K562 (cell line): Measurements from ENCODE around the gene ZFAND6. TPM values are rescaled to one million over a fixed set of nuclear protein-coding genes. Genes with fewer than 3 reads are reported as not detected.
A peak's percentile ranks its signal among the peaks of the same experiment; 100 is the strongest.

Experiments used
- ADNP ChIP-seq: fragments of 200-800 bp; sonication (Bioruptor generic); IDR thresholded peaks from 2 replicates; pipeline ENCODE4 v1.6.1; 2016; ENCODE audit warnings: missing genetic modification characterization, missing compliant biosample characterization
- ERF ChIP-seq: fragments of 450-650 bp; formaldehyde crosslinking; IDR thresholded peaks from 2 replicates; pipeline ENCODE4 v1.4.0; 2020; ENCODE audit warnings: mild to moderate bottlenecking, mixed read lengths
- HDAC8 ChIP-seq: fragments of 450-650 bp; IDR thresholded peaks from 2 replicates; pipeline ENCODE4 v1.6.1; 2016; ENCODE audit warnings: mild to moderate bottlenecking, missing genetic modification characterization, moderate library complexity, missing compliant biosample characterization
- MAZ ChIP-seq, 2 experiments: fragments of 450-650 bp in 1 of 2; sonication (generic) in 1 of 2; formaldehyde crosslinking; IDR thresholded peaks in 1 of 2; conservative IDR thresholded peaks in 1 of 2; 2 replicates each; pipeline versions ENCODE4 v1.4.0 to v1.5.0; 2020; ENCODE audit warnings: mild to moderate bottlenecking in 1 of 2, missing genetic modification reagents in 1 of 2
- MECOM ChIP-seq: fragments of 250-450 bp; sonication (Bioruptor Pico); IDR thresholded peaks from 2 replicates; pipeline ENCODE4 v1.8.0; 2022; ENCODE audit warnings: inconsistent platforms
- SAP30 ChIP-seq: fragments of 200-600 bp; sonication (generic); IDR thresholded peaks from 2 replicates; pipeline ENCODE4 v1.6.1; 2012; ENCODE audit warnings: borderline replicate concordance, low read depth, mild to moderate bottlenecking, moderate library complexity, low read length, control low read depth, inconsistent platforms; ENCODE audit not compliant: insufficient read depth, poor library complexity, severe bottlenecking
- ZKSCAN8 ChIP-seq: fragments of 200-800 bp; sonication (Bioruptor generic); IDR thresholded peaks from 2 replicates; pipeline ENCODE4 v1.6.1; 2016; ENCODE audit warnings: missing genetic modification characterization, missing compliant biosample characterization
- ZNF184 ChIP-seq: sonication (generic); formaldehyde crosslinking; IDR thresholded peaks from 2 replicates; pipeline ENCODE4 v1.5.0; 2020; ENCODE audit warnings: missing genetic modification reagents
- polyA plus RNA-seq, 8 experiments: library from polyadenylated mRNA; depleted of rRNA in 4 of 8; stranded (reverse) in 5 of 8; unstranded in 3 of 8; fragments of >200 nt; fragmentation: Nextera tagmentation in 2 of 8; fragmentation: Illumina TruSeq in 1 of 8; extraction: Ambion mirVana in 2 of 8; extraction: Trizol in 1 of 8; gene quantifications; 2 replicates each; pipeline versions ENCODE4 v1.2.1 to v1.2.3, GENCODE V29; 2011 to 2014; ENCODE audit warnings: inconsistent platforms in 1 of 8, missing spikeins in 1 of 8
- total RNA-seq, 7 experiments: library from RNA; depleted of rRNA in 6 of 7; stranded (reverse); fragments of >200 nt in 6 of 7; fragmentation: Illumina TruSeq in 2 of 7; extraction: Trizol in 2 of 7; gene quantifications; 2 replicates each; pipeline versions ENCODE4 v1.2.1 to v1.2.3, GENCODE V29; 2011 to 2021; ENCODE audit warnings: low replicate concordance in 1 of 7
- TF ChIP-seq, protein P1 (sequence below): sonication (generic); formaldehyde crosslinking; IDR thresholded peaks from 2 replicates; pipeline ENCODE4 v1.8.0; 2023; ENCODE audit warnings: mild to moderate bottlenecking, missing genetic modification reagents
- TF ChIP-seq, protein P2 (sequence below): fragments of 250-450 bp; sonication (Bioruptor Pico); IDR thresholded peaks from 2 replicates; pipeline ENCODE4 v1.4.0; 2020; ENCODE audit warnings: mild to moderate bottlenecking, moderate library complexity
- TF ChIP-seq, protein P3 (sequence below), 2 experiments: IDR thresholded peaks; 2 replicates each; pipeline ENCODE4 v1.6.1; 2011; ENCODE audit warnings: borderline replicate concordance in 1 of 2, control low read depth in 1 of 2, low read depth in 1 of 2, low read length in 1 of 2, mild to moderate bottlenecking in 1 of 2, mixed read lengths in 1 of 2, moderate library complexity in 1 of 2; ENCODE audit not compliant: insufficient read depth in 1 of 2, insufficient read length in 1 of 2, poor library complexity in 1 of 2, severe bottlenecking in 1 of 2; ENCODE audit errors: extremely low read depth in 1 of 2

ZFAND6 gene
- total and polyA plus RNA-seq, 9 of the 15 experiments (the other 6 are each of a cell fraction or from before 2014, with no cell fraction given), result 53.9 to 206 (median 88.9) TPM

DNA sequence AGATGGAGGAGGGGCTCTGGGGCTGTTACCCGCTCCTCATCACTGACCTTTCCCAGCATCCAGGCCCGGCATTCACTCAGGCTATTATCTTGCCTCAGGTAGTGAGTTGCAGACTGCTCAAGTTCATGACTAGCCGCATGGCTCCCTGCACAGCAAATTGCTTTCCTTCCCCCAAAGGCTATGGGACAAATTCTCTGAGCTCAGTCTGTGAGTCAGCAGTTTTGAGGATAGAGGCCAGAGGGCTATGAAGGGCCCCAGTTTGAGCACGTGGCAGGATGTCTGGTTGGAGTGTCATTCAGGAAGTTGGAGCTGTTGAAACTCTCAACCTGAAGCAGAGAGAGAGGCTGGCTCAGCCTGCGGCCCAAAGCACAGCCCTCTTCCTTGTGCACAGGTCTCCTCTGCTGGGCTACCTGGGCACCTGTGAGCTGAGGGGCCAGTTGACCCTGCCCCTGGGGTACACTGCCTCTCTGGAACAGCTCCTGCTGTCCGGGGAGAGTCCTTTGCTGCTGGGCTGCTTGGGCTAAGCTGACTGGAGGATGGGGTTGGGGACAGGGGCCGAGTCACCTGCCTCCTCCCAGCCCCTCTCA is 101.2 kb downstream of the ZFAND6 start (continued):
- TF ChIP-seq, protein P1, sequence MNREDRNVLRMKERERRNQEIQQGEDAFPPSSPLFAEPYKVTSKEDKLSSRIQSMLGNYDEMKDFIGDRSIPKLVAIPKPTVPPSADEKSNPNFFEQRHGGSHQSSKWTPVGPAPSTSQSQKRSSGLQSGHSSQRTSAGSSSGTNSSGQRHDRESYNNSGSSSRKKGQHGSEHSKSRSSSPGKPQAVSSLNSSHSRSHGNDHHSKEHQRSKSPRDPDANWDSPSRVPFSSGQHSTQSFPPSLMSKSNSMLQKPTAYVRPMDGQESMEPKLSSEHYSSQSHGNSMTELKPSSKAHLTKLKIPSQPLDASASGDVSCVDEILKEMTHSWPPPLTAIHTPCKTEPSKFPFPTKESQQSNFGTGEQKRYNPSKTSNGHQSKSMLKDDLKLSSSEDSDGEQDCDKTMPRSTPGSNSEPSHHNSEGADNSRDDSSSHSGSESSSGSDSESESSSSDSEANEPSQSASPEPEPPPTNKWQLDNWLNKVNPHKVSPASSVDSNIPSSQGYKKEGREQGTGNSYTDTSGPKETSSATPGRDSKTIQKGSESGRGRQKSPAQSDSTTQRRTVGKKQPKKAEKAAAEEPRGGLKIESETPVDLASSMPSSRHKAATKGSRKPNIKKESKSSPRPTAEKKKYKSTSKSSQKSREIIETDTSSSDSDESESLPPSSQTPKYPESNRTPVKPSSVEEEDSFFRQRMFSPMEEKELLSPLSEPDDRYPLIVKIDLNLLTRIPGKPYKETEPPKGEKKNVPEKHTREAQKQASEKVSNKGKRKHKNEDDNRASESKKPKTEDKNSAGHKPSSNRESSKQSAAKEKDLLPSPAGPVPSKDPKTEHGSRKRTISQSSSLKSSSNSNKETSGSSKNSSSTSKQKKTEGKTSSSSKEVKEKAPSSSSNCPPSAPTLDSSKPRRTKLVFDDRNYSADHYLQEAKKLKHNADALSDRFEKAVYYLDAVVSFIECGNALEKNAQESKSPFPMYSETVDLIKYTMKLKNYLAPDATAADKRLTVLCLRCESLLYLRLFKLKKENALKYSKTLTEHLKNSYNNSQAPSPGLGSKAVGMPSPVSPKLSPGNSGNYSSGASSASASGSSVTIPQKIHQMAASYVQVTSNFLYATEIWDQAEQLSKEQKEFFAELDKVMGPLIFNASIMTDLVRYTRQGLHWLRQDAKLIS, result no peak
- peak; percentile 86 for TF ChIP-seq HDAC8
- peak; percentile 33 to 51; a peak in 1 of 4 replicates for TF ChIP-seq MAZ (CRISPR knock-in tag; conservative IDR thresholded peaks at IDR 0.05 in 1 of 2, IDR thresholded peaks at IDR 0.05 in 1 of 2)
- TF ChIP-seq ZNF184 (CRISPR knock-in tag), result no peak
- TF ChIP-seq SAP30, result no peak
- TF ChIP-seq, protein P2, sequence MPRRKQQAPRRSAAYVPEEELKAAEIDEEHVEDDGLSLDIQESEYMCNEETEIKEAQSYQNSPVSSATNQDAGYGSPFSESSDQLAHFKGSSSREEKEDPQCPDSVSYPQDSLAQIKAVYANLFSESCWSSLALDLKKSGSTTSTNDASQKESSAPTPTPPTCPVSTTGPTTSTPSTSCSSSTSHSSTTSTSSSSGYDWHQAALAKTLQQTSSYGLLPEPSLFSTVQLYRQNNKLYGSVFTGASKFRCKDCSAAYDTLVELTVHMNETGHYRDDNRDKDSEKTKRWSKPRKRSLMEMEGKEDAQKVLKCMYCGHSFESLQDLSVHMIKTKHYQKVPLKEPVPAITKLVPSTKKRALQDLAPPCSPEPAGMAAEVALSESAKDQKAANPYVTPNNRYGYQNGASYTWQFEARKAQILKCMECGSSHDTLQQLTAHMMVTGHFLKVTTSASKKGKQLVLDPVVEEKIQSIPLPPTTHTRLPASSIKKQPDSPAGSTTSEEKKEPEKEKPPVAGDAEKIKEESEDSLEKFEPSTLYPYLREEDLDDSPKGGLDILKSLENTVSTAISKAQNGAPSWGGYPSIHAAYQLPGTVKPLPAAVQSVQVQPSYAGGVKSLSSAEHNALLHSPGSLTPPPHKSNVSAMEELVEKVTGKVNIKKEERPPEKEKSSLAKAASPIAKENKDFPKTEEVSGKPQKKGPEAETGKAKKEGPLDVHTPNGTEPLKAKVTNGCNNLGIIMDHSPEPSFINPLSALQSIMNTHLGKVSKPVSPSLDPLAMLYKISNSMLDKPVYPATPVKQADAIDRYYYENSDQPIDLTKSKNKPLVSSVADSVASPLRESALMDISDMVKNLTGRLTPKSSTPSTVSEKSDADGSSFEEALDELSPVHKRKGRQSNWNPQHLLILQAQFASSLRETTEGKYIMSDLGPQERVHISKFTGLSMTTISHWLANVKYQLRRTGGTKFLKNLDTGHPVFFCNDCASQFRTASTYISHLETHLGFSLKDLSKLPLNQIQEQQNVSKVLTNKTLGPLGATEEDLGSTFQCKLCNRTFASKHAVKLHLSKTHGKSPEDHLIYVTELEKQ, result peak; percentile 56; the same call in 1 of the 2 replicates
- TF ChIP-seq, protein P3, sequence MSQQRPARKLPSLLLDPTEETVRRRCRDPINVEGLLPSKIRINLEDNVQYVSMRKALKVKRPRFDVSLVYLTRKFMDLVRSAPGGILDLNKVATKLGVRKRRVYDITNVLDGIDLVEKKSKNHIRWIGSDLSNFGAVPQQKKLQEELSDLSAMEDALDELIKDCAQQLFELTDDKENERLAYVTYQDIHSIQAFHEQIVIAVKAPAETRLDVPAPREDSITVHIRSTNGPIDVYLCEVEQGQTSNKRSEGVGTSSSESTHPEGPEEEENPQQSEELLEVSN (IDR thresholded peaks at IDR 0.05; ENCODE audit: borderline replicate concordance in 1 of 2, extremely low read depth in 1 of 2, insufficient read depth in 1 of 2, insufficient read length in 1 of 2, low read depth in 1 of 2, low read length in 1 of 2, poor library complexity in 1 of 2, severe bottlenecking in 1 of 2), result peak; percentile 61 to 66
- peak; percentile 65 for TF ChIP-seq MECOM (CRISPR knock-in tag)
- TF ChIP-seq ADNP (tag), result no peak
- TF ChIP-seq ZKSCAN8, result peak; percentile 70; the same call in 1 of the 2 replicates
- 0 out of 2 replicates have a peak, but pooled peaks have one; percentile 33 for TF ChIP-seq ERF (CRISPR knock-in tag)
